Mesendoderm (in vitro differentiated cells): Measurements from ENCODE around the gene ADAMTS5.

Experiments used
- DNase-seq: peaks from one replicate; pipeline ENCODE4 v3.0.0; 2013
- H2AK5ac ChIP-seq: 2 replicates; pipeline ENCODE4 v1.6.1; 2013; ENCODE audit warnings: low read length, inconsistent platforms
- H2BK120ac ChIP-seq: 2 replicates; pipeline ENCODE4 v1.6.1; 2013; ENCODE audit warnings: low read depth, mild to moderate bottlenecking, low read length, moderate library complexity, mixed read lengths
- H2BK15ac ChIP-seq: replicated peaks from 2 replicates; pipeline ENCODE4 v1.6.1; 2013; ENCODE audit warnings: low read depth, mild to moderate bottlenecking, moderate library complexity
- H2BK5ac ChIP-seq: 2 replicates; pipeline ENCODE4 v1.6.1; 2013; ENCODE audit warnings: low read length, inconsistent platforms
- H3K18ac ChIP-seq: 2 replicates; pipeline ENCODE4 v1.6.1; 2013; ENCODE audit warnings: mild to moderate bottlenecking, low read length, mixed read lengths
- H3K23ac ChIP-seq: one replicate; pipeline ENCODE4 v1.6.1; 2013; ENCODE audit warnings: low read length
- H3K27ac ChIP-seq: 2 replicates; pipeline ENCODE4 v1.5.1; 2013; ENCODE audit warnings: low read depth, mild to moderate bottlenecking, inconsistent platforms, low read length, moderate library complexity
- H3K27me3 ChIP-seq: 2 replicates; pipeline ENCODE4 v1.6.1; 2013; ENCODE audit warnings: low read length, control low read depth, mild to moderate bottlenecking, inconsistent platforms; ENCODE audit not compliant: insufficient read depth, poor library complexity
- H3K36me3 ChIP-seq: 2 replicates; pipeline ENCODE4 v1.6.1; 2013; ENCODE audit warnings: low read length, inconsistent platforms; ENCODE audit not compliant: control insufficient read depth, insufficient read depth
- H3K4ac ChIP-seq: one replicate; pipeline ENCODE4 v1.6.1; 2013; ENCODE audit warnings: low read depth, mild to moderate bottlenecking, low read length, moderate library complexity
- H3K4me1 ChIP-seq: 2 replicates; pipeline ENCODE4 v1.6.1; 2013; ENCODE audit warnings: low read depth, low read length, inconsistent platforms; ENCODE audit not compliant: control insufficient read depth
- H3K4me2 ChIP-seq: 2 replicates; pipeline ENCODE4 v1.6.1; 2013; ENCODE audit warnings: low read length
- H3K4me3 ChIP-seq: 2 replicates; pipeline ENCODE4 v1.5.1; 2013; ENCODE audit warnings: mild to moderate bottlenecking, low read length
- H3K56ac ChIP-seq: one replicate; pipeline ENCODE4 v1.6.1; 2013; ENCODE audit warnings: low read length
- H3K79me1 ChIP-seq: 2 replicates; pipeline ENCODE4 v1.6.1; 2013; ENCODE audit warnings: low read length, inconsistent platforms
- H3K79me2 ChIP-seq: 2 replicates; pipeline ENCODE4 v1.6.1; 2013; ENCODE audit warnings: mild to moderate bottlenecking, low read length; ENCODE audit not compliant: control insufficient read depth, insufficient read depth
- H3K9ac ChIP-seq: 2 replicates; pipeline ENCODE4 v1.6.1; 2013; ENCODE audit warnings: low read length, inconsistent platforms
- H4K5ac ChIP-seq: one replicate; pipeline ENCODE4 v1.6.1; 2013; ENCODE audit warnings: low read length
- H4K8ac ChIP-seq: one replicate; pipeline ENCODE4 v1.6.1; 2013; ENCODE audit warnings: low read depth, mild to moderate bottlenecking, control low read depth, low read length, moderate library complexity
- WGBS: extraction: QIAGEN DNeasy Blood & Tissue Kit; methylation state at CpG from one replicate; pipeline ENCODE4 v1.1.7; 2013; ENCODE audit warnings: low lambda C conversion rate, missing lambda C conversion rate; ENCODE audit not compliant: insufficient coverage; ENCODE audit errors: extremely low coverage; 5-methylcytosine and 5-hydroxymethylcytosine counted together

Gene ADAMTS5

GRCh38 chr21:26923986-26924385 is 42.9 kb downstream of the ADAMTS5 start:
- Histone ChIP-seq H4K8ac (no peak overlapping the region), H3K9ac (no peak overlapping the region), H4K5ac (no peak overlapping the region), H3K4ac (no peak overlapping the region), H2BK120ac (no peak overlapping the region), H3K27me3 (no peaks in the 10 kb centered on the region), H3K4me3 (no peak overlapping the region), H2AK5ac (no peak overlapping the region), H2BK5ac (no peak overlapping the region), H2BK15ac (no peak overlapping the region), H3K18ac (no peak overlapping the region), H3K36me3 (no peaks in the 10 kb centered on the region), H3K4me1 (peaks cover 3% of the 10 kb centered on the region), H3K79me1 (no peaks in the 10 kb centered on the region), H3K23ac (no peak overlapping the region), H3K56ac (no peak overlapping the region), H3K79me2 (no peaks in the 10 kb centered on the region), H3K4me2 (no peak overlapping the region), H3K27ac (no peak overlapping the region)
- DNase-seq, result no peak
- no CpG with 5 or more reads among the region's 10 CpGs for WGBS

GRCh38 chr21:26920055-26920454 is 46.8 kb downstream of the ADAMTS5 start:
- no peak overlapping the region for H3K4me3 ChIP-seq

GRCh38 chr21:26918323-26919079 is 48.4 kb downstream of the ADAMTS5 start:
- no peak overlapping the region for H3K4ac ChIP-seq
- H3K18ac ChIP-seq, result no peak overlapping the region
- H3K56ac ChIP-seq, result no peak overlapping the region
- DNase-seq, result peak; percentile 21
- H3K79me2 ChIP-seq, result no peaks in the 10 kb centered on the region
- H3K4me2 ChIP-seq, result no peak overlapping the region
- H3K27me3 ChIP-seq, result no peaks in the 10 kb centered on the region
- no peak overlapping the region for H3K27ac ChIP-seq
- no CpG with 5 or more reads among the region's 8 CpGs for WGBS
- H4K8ac ChIP-seq, result no peak overlapping the region
- no peak overlapping the region for H3K4me3 ChIP-seq
- no peak overlapping the region for H2BK5ac ChIP-seq
- no peak overlapping the region for H2AK5ac ChIP-seq
- no peaks in the 10 kb centered on the region for H3K79me1 ChIP-seq
- no peak overlapping the region for H4K5ac ChIP-seq
- no peak overlapping the region for H2BK15ac ChIP-seq
- H2BK120ac ChIP-seq, result no peak overlapping the region
- H3K4me1 ChIP-seq, result peaks cover 2% of the 10 kb centered on the region
- no peak overlapping the region for H3K23ac ChIP-seq
- no peak overlapping the region for H3K9ac ChIP-seq
- H3K36me3 ChIP-seq, result no peaks in the 10 kb centered on the region

More at GRCh38 chr21:26920055-26920454, 46.8 kb downstream of the ADAMTS5 start:
- peaks cover 2% of the 10 kb centered on the region for H3K4me1 ChIP-seq
- no peaks in the 10 kb centered on the region for H3K79me2 ChIP-seq
- no peak overlapping the region for H2BK15ac ChIP-seq
- no peak overlapping the region for H3K18ac ChIP-seq
- H2BK5ac ChIP-seq, result no peak overlapping the region
- no peak for DNase-seq
- H4K5ac ChIP-seq, result no peak overlapping the region
- no peaks in the 10 kb centered on the region for H3K27me3 ChIP-seq
- H2BK120ac ChIP-seq, result no peak overlapping the region
- H3K27ac ChIP-seq, result no peak overlapping the region
- no peak overlapping the region for H3K4me2 ChIP-seq
- no peaks in the 10 kb centered on the region for H3K79me1 ChIP-seq
- no peak overlapping the region for H3K23ac ChIP-seq
- H3K4ac ChIP-seq, result no peak overlapping the region
- no peaks in the 10 kb centered on the region for H3K36me3 ChIP-seq
- no peak overlapping the region for H3K56ac ChIP-seq
- H4K8ac ChIP-seq, result no peak overlapping the region
- H3K9ac ChIP-seq, result no peak overlapping the region
- H2AK5ac ChIP-seq, result no peak overlapping the region

- Histone ChIP-seq H2BK120ac (no peak overlapping the region), H3K79me1 (no peaks in the 10 kb centered on the region), H3K36me3 (no peaks in the 10 kb centered on the region), H3K4me2 (no peak overlapping the region), H3K18ac (no peak overlapping the region), H2BK15ac (no peak overlapping the region), H3K4me1 (peaks cover 2% of the 10 kb centered on the region), H2BK5ac (no peak overlapping the region), H2AK5ac (no peak overlapping the region), H4K8ac (no peak overlapping the region), H3K4me3 (no peak overlapping the region), H3K79me2 (no peaks in the 10 kb centered on the region), H3K4ac (no peak overlapping the region), H3K56ac (no peak overlapping the region), H3K9ac (no peak overlapping the region), H3K27me3 (no peaks in the 10 kb centered on the region), H4K5ac (no peak overlapping the region), H3K27ac (no peak overlapping the region), H3K23ac (no peak overlapping the region)
- WGBS, result no CpG with 5 or more reads among the region's 2 CpGs
- DNase-seq, result peak; percentile 73
Measured at GRCh38 chr21:26916799-26917198, 50.1 kb downstream of the ADAMTS5 start.

GRCh38 chr21:26914557-26914956 is 52.3 kb downstream of the ADAMTS5 start:
- DNase-seq, result no peak
- Histone ChIP-seq H3K79me2 (no peaks in the 10 kb centered on the region), H3K36me3 (no peaks in the 10 kb centered on the region), H4K8ac (no peak overlapping the region), H2BK120ac (no peak overlapping the region), H3K27me3 (no peaks in the 10 kb centered on the region), H3K4me1 (peaks cover 5% of the 10 kb centered on the region), H2BK15ac (no peak overlapping the region), H4K5ac (no peak overlapping the region), H3K23ac (no peak overlapping the region), H2BK5ac (no peak overlapping the region), H3K27ac (no peak overlapping the region), H3K4me3 (no peak overlapping the region), H3K4me2 (no peak overlapping the region), H3K79me1 (no peaks in the 10 kb centered on the region), H2AK5ac (no peak overlapping the region), H3K4ac (no peak overlapping the region), H3K9ac (no peak overlapping the region), H3K18ac (no peak overlapping the region), H3K56ac (no peak overlapping the region)

- no peak overlapping the region for H3K56ac ChIP-seq
- H2BK5ac ChIP-seq, result no peak overlapping the region
- H3K9ac ChIP-seq, result no peak overlapping the region
- no peak overlapping the region for H2BK15ac ChIP-seq
- DNase-seq, result peak; percentile 58
- no peaks in the 10 kb centered on the region for H3K36me3 ChIP-seq
- WGBS, result no CpG with 5 or more reads among the region's 1 CpG
- H3K4me3 ChIP-seq, result no peak overlapping the region
- H2BK120ac ChIP-seq, result no peak overlapping the region
- no peak overlapping the region for H4K5ac ChIP-seq
- no peaks in the 10 kb centered on the region for H3K79me2 ChIP-seq
- H3K4ac ChIP-seq, result no peak overlapping the region
- no peak overlapping the region for H3K4me2 ChIP-seq
- H4K8ac ChIP-seq, result no peak overlapping the region
- H3K79me1 ChIP-seq, result no peaks in the 10 kb centered on the region
- no peak overlapping the region for H3K27ac ChIP-seq
- no peaks in the 10 kb centered on the region for H3K27me3 ChIP-seq
- no peak overlapping the region for H3K23ac ChIP-seq
- H2AK5ac ChIP-seq, result no peak overlapping the region
- no peak overlapping the region for H3K18ac ChIP-seq
- H3K4me1 ChIP-seq, result peaks cover 5% of the 10 kb centered on the region
Measured at GRCh38 chr21:26912466-26912865, 54.4 kb downstream of the ADAMTS5 start.
